PC-9 (cell line): Measurements from ENCODE around the gene URAD. TPM values are rescaled to one million over a fixed set of nuclear protein-coding genes. Genes with fewer than 3 reads are reported as not detected.
"Not testable (repeated sequence)": the region's sequence is repeated elsewhere in the genome, so short reads cannot be mapped to it uniquely, and the experiment has no call there.

Experiments
- BruUV-seq: library from RNA; stranded (reverse); fragments of 400-500 nt; replicated peaks from 2 replicates; lab custom pipeline; 2021; lab: Mats Ljungman, UMichigan
- CTCF ChIA-PET: fragments of 300-600 bp; sonication (Branson Sonifier 250); formaldehyde crosslinking; loops from one replicate; lab custom pipeline; 2022; ENCODE audit warnings: antibody characterized with exemption; lab: Charles Lee
- POLR2A ChIA-PET: fragments of 300-600 bp; sonication (Branson Sonifier 250); formaldehyde crosslinking; loops from one replicate; lab custom pipeline; 2022; ENCODE audit warnings: antibody characterized with exemption; ENCODE audit not compliant: unreplicated experiment; lab: Charles Lee
- DNase-seq, 2 experiments: peaks; one replicate each; pipeline versions ENCODE4 v3.0.0 to v3.0.0-alpha.2; 2015 to 2022; ENCODE audit warnings: mixed read lengths in 1 of 2
- H2AFZ ChIP-seq: fragments of 200-600 bp; sonication (generic); 2 replicates; pipeline ENCODE4 v1.8.1; 2017; ENCODE audit warnings: antibody characterized with exemption
- H3F3A ChIP-seq: fragments of 200-600 bp; sonication (generic); 2 replicates; pipeline ENCODE4 v1.8.1; 2017; ENCODE audit warnings: antibody characterized with exemption, mild to moderate bottlenecking, low read depth; ENCODE audit not compliant: insufficient read depth
- H3K27ac ChIP-seq: fragments of 200-600 bp; sonication (generic); 2 replicates; pipeline ENCODE4 v1.6.1; 2016; ENCODE audit warnings: mixed run types
- H3K27me3 ChIP-seq: fragments of 200-600 bp; sonication (generic); 2 replicates; pipeline ENCODE4 v1.6.1; 2016; ENCODE audit warnings: low read depth, mixed run types; ENCODE audit not compliant: insufficient read depth
- H3K36me3 ChIP-seq: fragments of 200-600 bp; sonication (generic); 2 replicates; pipeline ENCODE4 v1.6.1; 2016; ENCODE audit warnings: low read depth, mixed run types
- H3K4me1 ChIP-seq: fragments of 200-600 bp; sonication (generic); replicated peaks from 2 replicates; pipeline ENCODE4 v1.6.1; 2016; ENCODE audit warnings: mixed run types; ENCODE audit not compliant: insufficient read depth
- H3K4me2 ChIP-seq: fragments of 200-600 bp; sonication (generic); 2 replicates; pipeline ENCODE4 v1.6.1; 2017; ENCODE audit warnings: mixed run types
- H3K4me3 ChIP-seq: fragments of 200-600 bp; sonication (generic); 2 replicates; pipeline ENCODE4 v1.6.1; 2016; ENCODE audit warnings: mixed run types
- H3K79me2 ChIP-seq: fragments of 200-600 bp; sonication (generic); 2 replicates; pipeline ENCODE4 v1.6.1; 2017; ENCODE audit warnings: low read depth, mixed run types
- H3K9me2 ChIP-seq: fragments of 200-600 bp; sonication (generic); 2 replicates; pipeline ENCODE4 v1.8.1; 2017; ENCODE audit warnings: mild to moderate bottlenecking; ENCODE audit not compliant: insufficient read depth
- H3K9me3 ChIP-seq: fragments of 200-600 bp; sonication (generic); 2 replicates; pipeline ENCODE4 v1.8.1; 2016; ENCODE audit warnings: low read depth; ENCODE audit not compliant: insufficient read depth
- H4K20me1 ChIP-seq: fragments of 200-600 bp; sonication (generic); 2 replicates; pipeline ENCODE4 v1.8.1; 2017; ENCODE audit not compliant: insufficient read depth
- CTCF ChIP-seq: fragments of 200-600 bp; sonication (generic); conservative IDR thresholded peaks from 2 replicates; pipeline ENCODE4 v1.6.1; 2017; ENCODE audit warnings: mixed run types, antibody characterized with exemption, mild to moderate bottlenecking, moderate library complexity
- EZH2 ChIP-seq: fragments of 200-600 bp; sonication (generic); IDR thresholded peaks from 2 replicates; pipeline ENCODE4 v1.8.0; 2017; ENCODE audit warnings: antibody characterized with exemption, low read depth
- intact Hi-C: fragments of 100-400 bp; cut with micrococcal nuclease; formaldehyde crosslinking; loops from one replicate; pipeline ENCODE4 v1.10.0; 2022; ENCODE audit not compliant: unreplicated experiment
- total RNA-seq: library from RNA; stranded (reverse); gene quantifications from 2 replicates; pipeline ENCODE4 v1.2.3, GENCODE V29; 2021

The URAD gene
- total RNA-seq, 1 experiment from 2014 or later: not detected

- no peaks in the 10 kb centered on the region for H3K36me3 ChIP-seq
- no peak overlapping the region for H2AFZ ChIP-seq
- H4K20me1 ChIP-seq: no peaks in the 10 kb centered on the region
- no peaks in the 10 kb centered on the region for H3K9me3 ChIP-seq
- no TSS peak for BruUV-seq
- ChIA-PET POLR2A (no interaction called here), CTCF (no interaction called here)
- H3K4me1 ChIP-seq: 0 out of 2 replicates have a peak, but pooled peaks cover 3% of the 10 kb centered on the region
- H3K79me2 ChIP-seq: no peaks in the 10 kb centered on the region
- H3K4me2 ChIP-seq: no peak overlapping the region
- no peaks in the 10 kb centered on the region for H3F3A ChIP-seq
- H3K27me3 ChIP-seq: peaks cover 4% of the 10 kb centered on the region; the same call in 1 of the 2 replicates
- intact Hi-C loops: no loop called here
- no peak overlapping the region for H3K4me3 ChIP-seq
- no peak overlapping the region for H3K27ac ChIP-seq
- no peaks in the 10 kb centered on the region for H3K9me2 ChIP-seq
- no peak for DNase-seq
- TF ChIP-seq CTCF: no peak
- TF ChIP-seq EZH2: no peak
These were observed 21.6 kb upstream of the URAD start for GRCh38 chr13:28010046-28010445.

GRCh38 chr13:28005016-28005415, 16.5 kb upstream of the URAD start:
- CTCF ChIA-PET, H3K36me3 ChIP-seq, POLR2A ChIA-PET, BruUV-seq, H2AFZ ChIP-seq, H3K4me2 ChIP-seq, H3K4me3 ChIP-seq, H4K20me1 ChIP-seq, H3F3A ChIP-seq, H3K9me2 ChIP-seq, H3K27me3 ChIP-seq, H3K79me2 ChIP-seq, H3K27ac ChIP-seq, DNase-seq, intact Hi-C loops, H3K9me3 ChIP-seq, H3K4me1 ChIP-seq: not testable (repeated sequence)

GRCh38 chr13:28002886-28003698, 14.6 kb upstream of the URAD start:
- Histone ChIP-seq H3K79me2 (no peaks in the 10 kb centered on the region), H3K9me3 (no peaks in the 10 kb centered on the region), H3K4me1 (no peaks in the 10 kb centered on the region), H3K4me2 (no peak overlapping the region), H3K36me3 (no peaks in the 10 kb centered on the region), H3K27ac (no peak overlapping the region), H3K9me2 (no peaks in the 10 kb centered on the region), H2AFZ (no peak overlapping the region), H3K27me3 (no peaks in the 10 kb centered on the region; the same call in 1 of the 2 replicates), H4K20me1 (no peaks in the 10 kb centered on the region), H3F3A (peaks cover 3% of the 10 kb centered on the region; the same call in 1 of the 2 replicates), H3K4me3 (no peak overlapping the region)
- TF ChIP-seq CTCF (no peak), EZH2 (no peak)
- BruUV-seq: no TSS peak
- no peak for DNase-seq
- intact Hi-C loops: no loop called here
- CTCF ChIA-PET: no interaction called here
- POLR2A ChIA-PET: no interaction called here
